Stimulated activated naive CD4-positive, alpha-beta T cell (primary cell): ENCODE measurements around the gene LMCD1.

Experiments
- DNase-seq, 6 experiments: peaks; one replicate each; lab custom pipeline; 2025; lab: John Stamatoyannopoulos, UW

Gene LMCD1

DNA sequence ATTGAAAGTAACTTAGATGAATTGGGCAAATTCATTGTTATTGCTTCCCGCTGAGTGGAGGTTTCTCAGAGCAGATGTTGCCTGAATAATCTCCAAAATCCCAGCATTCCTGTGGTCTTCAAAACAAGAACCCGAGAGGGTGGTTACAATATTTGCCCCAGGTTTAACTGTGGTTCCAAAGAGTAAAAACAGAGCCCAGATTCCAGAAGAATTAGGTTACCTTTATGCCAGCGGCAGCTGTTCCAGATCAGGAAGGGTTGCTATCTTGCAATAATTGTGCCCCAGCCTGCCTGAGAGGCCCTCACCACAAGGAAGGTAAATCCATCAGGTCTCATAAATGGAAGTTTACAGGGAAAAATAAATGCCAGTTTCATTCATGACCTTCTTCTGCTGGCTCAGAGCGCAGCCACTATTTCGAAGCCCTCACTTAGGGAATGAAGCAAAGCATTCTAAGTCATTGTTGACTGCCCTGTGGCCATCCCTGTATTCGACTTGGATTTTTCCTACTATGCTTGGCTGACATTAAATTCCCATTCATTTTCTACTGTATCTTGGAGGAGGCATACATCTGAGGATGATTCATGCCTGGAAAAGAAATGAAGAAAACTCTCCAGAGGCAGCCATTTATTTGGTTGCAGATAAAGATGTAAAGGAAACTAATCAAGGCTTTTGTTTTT is 88.4 kb downstream of the LMCD1 start:
- DNase-seq: no peak

DNA sequence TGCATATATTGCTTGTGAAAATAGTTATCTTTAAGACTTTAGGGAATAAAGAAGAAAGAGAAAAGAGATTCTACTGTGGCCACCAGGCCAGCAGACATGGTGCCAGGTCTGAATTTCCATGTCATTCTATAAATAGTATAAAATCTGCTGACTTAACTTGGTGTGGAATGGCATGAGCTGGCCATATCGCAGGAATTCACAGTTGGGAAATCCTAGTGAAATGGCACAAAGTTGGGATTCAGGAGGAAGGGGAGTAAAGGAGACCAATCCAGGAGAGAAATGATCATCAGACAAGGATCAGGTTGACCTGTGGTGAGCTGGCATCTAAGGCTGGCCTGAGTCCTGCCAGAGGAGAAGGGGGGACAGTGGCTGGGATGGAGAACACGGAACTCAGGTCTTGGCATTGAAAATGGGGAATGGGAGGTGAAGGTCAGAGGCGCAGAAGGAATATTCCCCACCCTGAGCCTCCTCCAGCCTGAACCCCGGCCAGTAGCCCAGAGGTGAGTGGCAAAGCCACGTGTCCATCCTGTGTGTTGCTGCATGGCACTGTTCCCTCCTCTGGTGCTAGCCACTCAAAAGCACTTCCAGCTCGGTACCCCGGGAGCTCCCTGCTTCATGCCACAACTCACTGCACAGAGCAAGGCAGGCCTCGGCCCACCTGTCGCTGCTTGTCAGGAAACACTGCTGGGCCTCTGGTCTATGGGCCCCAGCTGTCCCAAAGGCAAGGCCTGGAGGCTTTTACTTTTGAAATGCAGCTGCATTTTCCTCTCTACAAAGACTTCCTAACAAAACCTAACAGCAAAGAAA is 91.6 kb downstream of the LMCD1 start:
- DNase-seq: no peak

DNA sequence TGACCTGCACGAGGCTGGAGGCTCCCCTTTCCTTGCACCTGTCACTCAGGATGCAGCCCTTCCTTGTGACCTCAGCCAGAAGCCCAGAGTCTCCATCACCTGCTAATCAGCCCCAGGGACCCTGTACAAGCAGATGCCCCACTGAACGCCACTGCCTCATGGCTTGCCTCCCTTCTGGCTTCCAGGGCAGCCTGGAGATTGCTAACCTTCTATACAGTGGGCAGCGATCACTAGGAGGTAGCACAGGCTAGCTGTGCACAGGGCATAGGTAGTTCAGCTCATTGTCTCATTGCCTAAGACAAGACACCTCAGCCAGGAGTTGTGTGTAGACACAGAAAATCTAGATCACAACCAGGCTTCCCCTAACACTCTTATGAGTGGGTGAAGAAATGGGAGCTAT is 93.6 kb downstream of the LMCD1 start:
- no peak for DNase-seq

- no peak for DNase-seq
Observed at GRCh38 chr3:8595695-8596115, 94.1 kb downstream of the LMCD1 start.

GRCh38 chr3:8596321-8597218 is 94.9 kb downstream of the LMCD1 start:
- DNase-seq: no peak

GRCh38 chr3:8597219-8597853 is 95.7 kb downstream of the LMCD1 start:
- no peak for DNase-seq

DNA sequence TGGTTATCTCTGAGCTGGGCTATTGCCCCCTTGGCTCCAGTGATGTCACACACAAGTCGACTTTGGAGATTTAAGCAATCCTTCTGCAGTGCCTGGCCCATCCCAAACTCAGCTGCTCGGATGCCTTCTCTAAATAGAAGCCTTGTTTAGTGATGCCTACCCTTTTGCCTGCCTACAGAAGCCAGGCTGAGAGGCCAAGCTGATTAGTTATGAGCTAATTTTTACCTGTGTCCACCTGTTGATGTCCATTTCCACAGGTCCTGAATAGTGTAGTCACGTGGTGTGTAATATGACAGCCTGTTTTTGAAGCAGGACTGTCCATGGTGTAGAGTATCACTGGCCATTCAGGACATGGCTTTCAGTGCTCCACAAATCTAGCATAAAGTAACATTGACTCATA is 97.5 kb downstream of the LMCD1 start:
- DNase-seq: no peak

- no peak for DNase-seq
Observed at GRCh38 chr3:8600457-8600856, 98.8 kb downstream of the LMCD1 start.

DNA sequence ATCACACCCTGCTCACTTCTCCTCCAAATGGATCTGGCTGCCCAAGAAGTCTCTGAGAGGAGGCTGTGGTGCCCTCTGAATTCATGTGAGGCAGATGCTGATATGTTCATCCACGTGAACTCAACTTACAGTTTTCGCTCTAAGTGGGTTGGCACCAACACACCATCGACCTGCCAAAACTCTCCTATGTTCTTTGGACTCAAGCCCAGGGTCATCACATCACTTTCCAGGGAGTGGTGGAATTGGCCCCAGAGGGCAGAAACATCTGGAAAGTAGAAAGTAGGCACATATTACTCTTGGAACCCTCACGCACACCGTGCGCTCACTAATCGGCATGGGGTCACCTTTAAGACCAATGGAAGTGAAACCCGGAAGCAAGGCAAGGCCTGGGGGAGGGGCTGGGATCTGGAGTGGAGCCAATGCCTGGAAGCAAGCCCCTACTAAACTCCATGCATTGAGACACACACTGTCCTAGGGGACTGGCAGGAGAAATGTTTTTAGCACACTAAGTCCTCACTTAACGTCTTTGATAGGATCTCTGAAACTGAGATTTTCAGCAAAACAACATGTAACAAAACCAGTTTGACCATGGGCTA is 101.6 kb downstream of the LMCD1 start:
- DNase-seq: no peak

DNA sequence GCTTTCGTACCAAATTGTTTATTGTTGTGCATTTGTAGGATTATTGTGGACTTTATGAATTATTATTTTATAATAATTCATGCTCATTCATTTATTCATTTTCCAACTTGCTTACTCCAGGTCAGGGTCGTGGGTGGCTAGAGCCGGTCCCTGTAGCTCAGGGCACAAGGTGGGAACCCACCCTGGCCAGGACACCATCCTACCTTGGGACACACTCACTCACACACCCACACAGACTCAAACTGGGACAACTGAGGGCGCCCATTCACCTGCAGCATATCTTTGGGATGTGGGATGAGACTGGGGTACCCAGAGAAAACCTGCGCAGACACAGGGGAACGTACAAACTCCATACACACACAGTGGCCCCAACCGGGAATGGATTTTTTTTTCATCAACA is 102.4 kb downstream of the LMCD1 start:
- no peak for DNase-seq

- no peak for DNase-seq
Observed at GRCh38 chr3:8604988-8605387, 103.4 kb downstream of the LMCD1 start.

GRCh38 chr3:8606701-8607231 is 105.1 kb downstream of the LMCD1 start:
- no peak for DNase-seq

GRCh38 chr3:8607234-8608040 is 105.8 kb downstream of the LMCD1 start:
- DNase-seq: no peak

- DNase-seq: no peak
Observed at GRCh38 chr3:8608041-8608790, 106.6 kb downstream of the LMCD1 start.

DNA sequence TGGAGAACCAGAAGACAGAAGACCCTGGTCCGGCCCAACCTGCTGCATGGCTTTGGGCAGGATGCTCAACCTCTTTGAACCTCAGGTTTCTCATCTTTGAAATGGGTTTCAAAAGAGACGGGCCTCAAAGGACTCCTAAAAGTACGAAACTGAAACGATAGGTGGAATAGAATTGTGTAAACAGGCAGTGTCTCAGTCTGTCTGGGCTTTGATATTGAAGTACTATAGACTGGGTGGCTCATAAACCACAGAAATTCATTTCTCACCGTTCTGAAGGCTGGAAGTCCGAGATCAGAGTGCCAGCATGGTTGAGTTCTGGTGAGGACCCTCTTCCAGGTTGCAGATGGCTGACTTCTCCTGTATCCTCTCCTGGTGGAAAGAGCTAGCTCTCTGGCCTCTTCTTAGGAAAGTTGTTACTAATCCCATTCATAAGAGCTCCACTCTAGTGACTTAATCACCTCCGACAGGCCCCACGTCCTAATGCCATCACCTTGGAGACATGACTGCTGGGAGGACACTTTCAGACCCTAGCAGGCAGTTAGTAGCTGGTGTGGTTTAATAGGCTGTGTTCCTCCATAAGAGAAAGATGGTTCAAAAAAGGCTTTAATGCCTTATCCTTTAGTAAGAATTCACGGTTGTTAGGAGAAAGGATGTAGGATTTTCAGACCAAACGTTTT is 107.3 kb downstream of the LMCD1 start:
- DNase-seq: no peak

DNA sequence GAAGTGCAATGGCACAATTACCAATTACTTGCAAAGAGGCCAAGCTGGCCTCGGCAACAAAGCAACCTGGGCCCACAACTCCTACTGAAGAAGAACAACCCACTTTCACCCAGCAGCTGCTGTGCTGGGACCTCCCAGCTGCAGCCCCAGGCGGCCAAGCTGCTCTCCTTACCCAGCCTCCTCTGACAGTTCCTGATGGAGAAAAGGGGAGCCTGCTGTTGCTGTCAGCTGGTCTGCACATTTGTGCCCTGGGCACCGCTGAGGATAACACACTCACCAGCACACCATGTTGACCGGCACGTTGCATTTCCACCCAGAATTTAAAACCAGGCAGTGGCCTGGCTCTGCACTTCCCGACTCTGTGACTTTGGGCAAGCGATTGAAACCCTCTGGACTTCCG is 109.3 kb downstream of the LMCD1 start:
- no peak for DNase-seq

DNA sequence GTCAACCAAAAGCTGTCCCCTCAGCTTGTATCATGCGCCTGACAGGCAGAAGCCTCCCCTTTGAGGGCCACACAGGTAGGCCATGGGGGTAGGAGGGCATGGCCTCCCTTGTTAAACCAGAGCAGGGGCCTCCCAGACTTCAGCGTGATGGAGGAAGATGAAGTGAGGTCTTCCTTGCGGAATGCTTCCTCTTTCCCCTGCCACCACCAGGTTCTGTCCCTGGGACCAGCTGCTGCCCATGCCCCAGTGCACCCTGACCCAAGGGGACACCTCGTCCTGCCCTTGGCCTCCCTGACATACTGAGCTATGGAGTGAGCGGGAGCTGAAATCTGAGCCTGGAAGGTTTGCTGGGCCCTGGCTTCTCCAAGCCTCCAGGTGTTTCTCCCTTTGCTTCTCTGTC is 116.3 kb downstream of the LMCD1 start:
- no peak for DNase-seq

GRCh38 chr3:8618950-8619349 is 117.3 kb downstream of the LMCD1 start:
- DNase-seq: no peak

DNA sequence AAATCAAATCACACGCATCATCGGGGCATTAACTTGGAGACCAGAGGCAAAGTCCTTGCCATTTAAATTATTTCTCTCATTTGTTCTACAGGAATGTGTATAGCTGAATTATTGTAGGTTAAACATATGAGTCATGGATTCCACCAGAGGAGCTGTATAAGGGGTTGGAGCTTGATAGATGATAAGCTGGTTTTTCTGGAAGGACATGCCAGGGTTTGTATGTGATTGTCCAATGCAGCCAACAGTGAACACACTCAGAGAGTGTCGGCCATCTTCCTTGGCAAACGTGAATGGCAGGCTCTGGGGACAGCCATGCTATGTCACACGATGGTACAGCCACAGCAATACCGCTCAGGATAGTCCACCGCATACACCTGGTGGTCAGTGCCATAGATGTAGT is 117.9 kb downstream of the LMCD1 start:
- DNase-seq: no peak
